HG02642 (cell line): Measurements from ENCODE around the gene ZNRF2.

Experiments used
- ATAC-seq: cut with Tn5 transposase; IDR thresholded peaks from one replicate; pipeline ENCODE4 v1.9.1; 2021; ENCODE audit warnings: mild to moderate bottlenecking; ENCODE audit not compliant: unreplicated experiment, poor library complexity

Gene ZNRF2

DNA sequence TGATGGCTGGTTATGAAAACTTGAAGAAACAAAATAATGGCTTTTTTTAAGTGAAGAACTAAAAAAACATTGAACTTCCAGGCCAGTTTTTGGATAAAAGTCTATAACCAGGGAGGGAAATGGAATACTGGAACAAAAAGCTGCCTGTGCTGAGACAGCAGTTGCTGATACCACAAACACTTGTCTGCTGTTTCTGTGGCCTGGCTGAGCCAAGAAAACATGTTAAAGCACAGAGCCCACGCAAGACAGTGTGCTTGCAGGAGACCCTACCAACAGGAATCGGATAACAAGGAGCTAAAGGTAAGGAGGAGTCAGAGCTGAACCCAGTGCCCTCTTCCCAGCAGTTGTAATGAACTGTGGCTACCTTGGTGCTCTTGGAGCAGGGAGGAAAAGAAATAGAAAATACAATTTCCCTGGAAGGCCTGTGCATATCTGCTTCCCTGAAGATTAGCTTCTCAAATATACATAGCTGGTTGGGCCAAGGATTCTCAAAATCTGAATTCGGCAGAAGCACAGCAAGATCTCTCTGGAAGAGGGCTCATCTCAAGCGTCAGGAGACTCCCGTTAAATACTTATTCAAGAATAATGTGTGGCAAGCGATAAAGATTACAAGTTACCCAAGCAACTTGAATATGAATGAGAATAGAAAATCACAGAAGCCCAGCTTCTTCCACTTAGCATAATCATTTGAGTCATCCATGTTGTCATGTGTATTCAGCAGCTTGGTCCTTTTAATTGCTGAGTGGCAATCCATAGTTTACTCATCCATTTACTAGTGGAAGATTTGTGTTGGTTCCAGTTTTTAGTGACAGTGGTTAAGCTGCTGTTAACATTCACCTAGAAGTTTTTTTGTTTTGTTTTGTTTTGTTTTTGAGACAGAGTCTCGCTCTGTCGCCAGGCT lies 106.6 kb downstream of the ZNRF2 start:
- no peak for ATAC-seq

DNA sequence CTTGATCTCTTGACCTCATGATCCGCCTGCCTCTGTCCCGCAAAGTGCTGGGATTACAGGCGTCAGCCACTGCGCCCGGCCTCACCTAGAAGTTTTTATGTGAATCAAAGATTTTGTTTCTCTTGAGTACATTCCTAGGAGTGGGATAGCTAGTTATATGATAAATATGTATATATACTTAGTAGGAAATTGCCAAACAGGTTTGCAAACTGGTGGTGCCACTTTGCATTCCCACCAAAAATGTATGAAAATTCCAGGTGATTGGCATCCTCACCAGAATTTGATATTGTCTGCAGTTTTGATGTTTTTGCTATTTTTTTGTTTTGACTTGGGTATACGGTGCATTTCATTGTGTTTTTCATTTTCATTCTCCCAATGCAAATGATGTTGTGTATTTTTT lies 107.4 kb downstream of the ZNRF2 start:
- ATAC-seq: no peak

DNA sequence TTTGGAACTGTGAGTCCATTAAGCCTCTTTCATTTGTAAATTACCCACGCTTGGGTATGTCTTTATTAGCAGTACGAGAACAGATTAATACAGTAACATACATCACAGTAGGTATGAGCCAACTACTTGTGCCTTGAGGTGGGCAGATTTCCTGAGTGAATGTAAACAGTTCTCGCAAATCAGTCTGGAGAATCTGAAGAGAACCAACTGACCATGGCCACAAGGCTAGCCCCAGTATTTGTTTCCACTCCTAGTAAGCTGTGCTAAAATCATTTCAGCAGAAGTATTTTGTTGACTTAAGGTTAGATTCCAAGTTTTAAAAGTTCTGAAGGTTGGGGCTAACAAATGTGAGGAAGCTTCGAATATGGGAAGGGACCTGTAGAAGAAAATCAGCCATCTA lies 111.3 kb downstream of the ZNRF2 start:
- no peak for ATAC-seq

DNA sequence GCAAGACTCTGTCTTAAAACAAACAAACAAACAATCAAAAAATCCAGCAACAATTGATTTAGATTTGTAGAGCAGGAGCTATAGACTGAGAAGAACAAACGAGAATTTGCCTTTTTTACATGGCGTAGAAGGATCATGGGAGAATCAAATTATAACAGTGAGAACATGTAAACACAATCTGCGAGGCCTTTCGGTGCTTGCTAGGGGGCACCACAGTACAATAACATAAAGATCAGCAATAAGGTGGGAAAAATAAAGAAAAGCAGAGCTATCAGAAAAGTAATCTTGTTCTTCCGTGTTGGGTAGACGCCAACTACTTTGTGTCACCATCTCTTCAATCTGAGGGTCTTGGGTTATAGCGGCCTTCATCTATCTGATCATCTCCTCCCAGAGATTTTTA lies 112.0 kb downstream of the ZNRF2 start:
- ATAC-seq: no peak

DNA sequence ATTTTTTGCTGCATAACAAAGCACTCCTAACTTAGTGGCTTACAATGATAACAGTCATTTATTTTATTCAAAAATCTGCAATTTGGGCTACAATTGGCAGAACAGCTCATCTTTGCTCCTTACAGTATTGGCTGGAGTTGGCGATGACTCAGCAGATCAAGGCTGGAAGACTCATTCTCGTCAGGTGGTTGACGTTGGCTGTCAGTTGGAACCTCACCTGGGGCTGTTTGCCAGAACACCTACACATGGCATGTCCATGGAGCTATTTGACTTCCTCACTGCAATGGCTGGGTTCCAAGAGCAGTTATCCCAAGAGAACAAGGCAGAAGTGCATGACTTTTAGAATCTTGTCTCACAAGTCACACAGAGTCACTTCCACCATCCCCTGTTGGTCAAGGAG lies 119.1 kb downstream of the ZNRF2 start:
- ATAC-seq: no peak

DNA sequence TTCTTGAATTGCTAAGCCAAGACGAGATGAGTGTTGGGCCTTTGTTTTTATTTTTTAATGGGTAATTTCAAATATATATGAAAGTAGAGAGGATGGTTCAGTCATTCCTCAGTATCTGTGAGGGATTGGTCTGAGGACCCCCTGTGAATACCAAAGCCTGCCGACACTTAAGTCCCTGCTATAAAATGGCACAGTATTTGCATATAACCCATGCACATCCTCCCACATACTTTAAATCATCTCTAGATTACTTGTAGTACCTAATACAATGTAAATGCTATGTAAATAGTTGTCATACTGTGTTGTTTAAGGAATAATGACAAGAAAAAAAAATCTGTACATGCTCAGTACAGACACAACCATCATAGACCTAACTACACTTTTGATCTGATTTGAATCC lies 120.8 kb downstream of the ZNRF2 start:
- ATAC-seq: no peak

DNA sequence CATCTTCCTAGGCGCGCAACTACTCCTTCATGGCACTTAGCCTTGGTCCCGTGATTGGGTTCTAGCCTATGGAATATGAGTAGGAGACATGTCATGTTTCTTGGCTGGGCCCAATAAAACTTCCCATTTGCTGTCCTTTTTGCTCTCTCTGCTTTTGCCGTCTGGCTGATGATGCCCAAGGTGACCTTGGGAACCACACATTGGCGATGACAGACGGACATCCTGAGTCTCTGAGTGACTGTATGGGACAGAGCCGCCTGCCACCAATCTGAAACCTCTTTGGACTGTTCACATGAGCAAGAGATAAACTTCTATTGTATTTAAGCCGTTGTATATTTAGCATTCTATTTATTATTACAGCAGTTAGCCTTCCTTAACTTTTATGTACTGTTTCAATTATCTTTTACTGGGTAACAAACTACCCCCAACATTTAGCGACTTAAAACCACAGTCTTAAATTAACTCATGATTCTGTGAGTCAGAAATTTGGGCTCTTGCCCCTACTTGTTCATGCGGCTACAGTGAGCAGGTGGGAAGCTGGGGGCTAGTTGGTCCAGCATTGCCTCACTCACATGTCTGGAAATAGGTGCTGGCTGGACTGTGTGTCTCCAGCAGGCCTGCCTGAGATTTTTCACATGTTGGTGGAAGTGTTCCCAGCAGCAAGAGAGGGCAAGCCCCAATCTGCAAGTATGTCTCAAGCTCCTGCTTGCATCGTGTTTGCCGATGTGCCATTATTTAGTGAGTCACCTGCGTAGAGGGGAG lies 122.4 kb downstream of the ZNRF2 start:
- ATAC-seq: no peak

DNA sequence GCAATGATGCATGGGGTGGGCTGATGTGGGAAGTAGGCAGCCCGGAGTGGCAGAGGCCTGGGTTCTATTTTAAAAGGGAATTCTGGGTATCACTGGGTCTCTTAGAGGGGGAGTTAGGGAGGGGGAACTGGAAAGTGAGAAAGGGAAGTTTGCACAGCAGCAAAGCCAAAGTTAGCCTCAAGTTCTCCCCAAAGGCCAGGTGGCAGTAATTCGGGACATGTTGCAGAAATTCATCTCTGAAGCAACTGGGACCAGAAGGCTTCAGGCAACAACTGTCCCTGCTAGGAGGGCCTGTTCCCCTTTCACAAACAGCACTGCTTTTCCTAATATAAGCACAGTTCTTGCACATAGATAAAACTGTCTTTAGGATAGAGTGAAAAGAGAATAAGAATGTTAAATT lies 126.8 kb downstream of the ZNRF2 start:
- no peak for ATAC-seq

DNA sequence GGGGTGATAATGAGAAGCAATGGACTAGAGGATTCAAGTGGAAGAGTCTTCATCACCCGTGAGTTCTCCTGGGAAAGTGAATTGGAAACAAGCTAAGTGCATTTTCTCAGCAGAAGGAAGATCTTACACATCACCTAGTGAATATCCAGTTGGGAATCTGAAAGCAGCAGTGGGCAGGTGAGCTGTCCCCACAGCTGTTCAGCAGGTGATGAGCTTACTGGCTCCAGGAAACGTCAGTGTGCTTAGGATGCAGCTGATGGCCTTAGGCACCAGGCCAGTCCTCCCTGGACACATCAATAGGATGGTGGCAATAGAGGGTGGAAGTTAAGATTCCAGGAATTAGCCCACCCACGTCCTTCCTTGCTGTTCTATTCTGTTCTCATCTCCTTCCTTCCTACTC lies 127.5 kb downstream of the ZNRF2 start:
- ATAC-seq: no peak

DNA sequence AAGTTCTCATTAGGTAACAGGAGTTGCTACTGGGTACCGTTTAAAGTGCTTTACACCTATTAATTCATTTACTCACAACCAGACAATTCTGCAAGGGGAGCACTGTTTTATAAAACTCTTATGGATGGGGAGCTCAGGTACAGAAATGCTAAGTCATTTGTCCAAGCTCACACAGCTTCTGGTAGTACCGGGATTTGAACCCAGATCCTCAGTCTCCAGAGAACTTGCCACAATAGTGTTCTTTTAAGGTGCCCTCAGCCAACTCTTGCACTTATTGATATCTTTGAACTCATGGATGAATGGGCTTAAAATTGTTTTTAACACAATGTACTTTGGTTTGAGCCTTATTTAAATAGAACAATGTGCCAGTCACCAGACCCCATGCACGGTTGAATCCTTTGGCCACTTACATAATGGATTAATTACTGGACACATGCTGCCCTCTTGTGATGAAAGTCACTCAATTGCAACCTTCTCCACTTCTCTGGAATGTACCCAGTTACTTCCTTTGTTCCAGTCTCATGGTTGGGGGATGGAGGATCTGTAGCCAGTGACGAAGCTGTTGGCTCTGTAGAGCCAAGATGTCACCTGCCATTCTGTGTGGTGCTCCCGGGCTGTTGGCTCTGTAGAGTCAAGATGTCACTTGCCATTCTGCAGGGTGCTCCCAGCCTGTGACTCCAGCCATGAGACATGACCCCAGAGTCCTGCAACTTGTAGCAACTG lies 128.5 kb downstream of the ZNRF2 start:
- no peak for ATAC-seq

DNA sequence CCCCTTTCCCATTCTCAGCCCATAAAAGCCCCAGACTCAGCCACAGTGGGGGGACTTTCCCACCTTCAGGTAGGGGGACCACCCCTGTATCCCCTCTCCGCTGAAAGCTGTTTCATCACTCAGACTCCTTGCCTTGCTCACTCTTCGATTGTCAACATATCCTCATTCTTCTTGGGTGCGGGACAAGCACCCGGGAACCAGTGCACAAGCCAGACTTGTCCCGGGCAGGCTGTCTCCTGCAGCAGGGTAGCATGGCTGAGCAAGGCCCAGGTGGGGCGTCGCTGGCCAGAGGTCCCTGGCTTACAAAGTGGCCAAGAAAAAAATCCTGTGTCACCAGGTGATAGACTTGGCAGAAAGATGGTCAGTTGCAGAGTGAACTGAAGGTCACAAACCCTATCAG lies 129.5 kb downstream of the ZNRF2 start:
- ATAC-seq: no peak
